SHP77 (cell line): ENCODE data around the gene MGAT2.
A peak's percentile ranks its signal among the peaks of the same experiment; 100 is the strongest.
"Not testable (repeated sequence)": the region's sequence is repeated elsewhere in the genome, so short reads cannot be mapped to it uniquely, and the experiment has no call there.

Source experiments
- DNase-seq, 2 experiments: peaks; one replicate each; lab custom pipeline; 2025; lab: John Stamatoyannopoulos, UW

The MGAT2 gene

DNA sequence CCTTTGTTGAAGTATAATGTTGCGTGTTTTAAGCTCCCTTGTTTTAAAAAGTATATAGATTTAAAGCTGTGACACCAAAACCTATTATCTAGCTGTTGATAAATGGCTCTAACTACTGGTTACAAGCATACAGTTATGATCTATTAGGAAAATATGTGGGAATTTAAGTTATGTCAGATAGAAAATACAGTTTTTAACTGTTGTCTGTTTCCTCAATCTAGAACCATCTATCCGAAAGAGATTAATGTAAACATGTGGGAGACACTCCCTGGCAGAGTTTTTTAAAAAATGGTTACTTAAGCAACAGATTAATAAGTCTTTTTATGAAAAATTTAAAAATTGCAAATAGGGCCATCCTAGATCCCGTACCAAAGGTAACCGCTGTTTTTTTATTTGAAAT is 8.3 kb upstream of the MGAT2 start:
- no peak for DNase-seq

DNA sequence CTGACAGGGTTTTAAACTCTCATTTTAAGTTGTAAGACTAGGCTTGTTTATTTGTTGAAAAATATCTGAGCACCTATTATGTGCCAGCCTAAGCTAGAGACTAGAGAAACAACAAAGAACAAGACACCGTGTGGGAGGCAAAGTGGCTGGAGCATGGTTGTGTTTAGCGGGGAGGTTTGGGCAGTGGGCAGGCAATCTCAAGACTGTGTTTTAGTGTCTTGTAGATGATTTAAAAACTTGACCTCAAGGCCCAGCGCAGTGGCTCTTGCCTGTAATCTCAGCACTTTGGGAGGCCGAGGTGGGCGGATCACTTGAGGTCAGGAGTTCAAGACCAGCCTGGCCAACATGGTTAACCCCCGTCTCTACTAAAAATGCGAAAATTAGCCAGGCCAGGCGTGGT is 7.9 kb upstream of the MGAT2 start:
- DNase-seq = no peak

DNA sequence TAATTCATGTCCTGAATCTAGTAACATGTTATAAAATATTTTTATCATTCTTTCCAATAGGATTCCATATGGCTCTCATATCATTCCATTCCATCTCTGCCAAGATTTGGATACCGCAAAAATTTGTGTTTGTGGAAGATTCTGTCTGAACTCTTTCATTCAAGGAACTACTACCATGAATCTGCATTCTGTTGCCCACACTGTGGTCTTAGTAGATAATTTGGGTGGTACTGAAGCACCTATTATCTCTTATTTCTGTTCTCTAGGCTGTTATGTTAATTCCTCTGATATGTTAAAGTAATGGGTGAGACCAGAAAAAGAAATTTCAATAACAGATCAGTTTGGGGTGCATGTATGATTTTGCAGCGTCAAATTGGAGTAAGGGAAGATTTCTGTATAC is 6.4 kb upstream of the MGAT2 start:
- DNase-seq = no peak

DNA sequence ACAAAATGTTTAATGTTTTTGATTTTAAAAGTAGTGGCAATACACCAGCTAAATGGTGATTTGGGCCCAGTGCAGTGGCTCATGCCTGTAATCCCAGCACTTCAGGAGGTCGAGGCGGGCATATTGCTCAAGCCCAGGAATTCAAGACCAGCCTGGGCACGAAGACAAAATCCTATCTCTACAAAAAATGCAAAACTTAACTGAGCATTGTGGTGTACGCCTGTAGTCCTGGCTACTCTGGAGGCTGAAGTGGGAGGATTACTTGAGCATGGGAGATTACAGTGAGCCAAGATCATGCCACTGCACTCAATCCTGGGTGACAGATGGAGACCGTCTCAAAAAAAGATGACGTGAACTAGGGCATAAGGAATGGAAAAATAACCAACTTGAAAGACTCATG is 4.8 kb upstream of the MGAT2 start:
- DNase-seq = no peak

DNA sequence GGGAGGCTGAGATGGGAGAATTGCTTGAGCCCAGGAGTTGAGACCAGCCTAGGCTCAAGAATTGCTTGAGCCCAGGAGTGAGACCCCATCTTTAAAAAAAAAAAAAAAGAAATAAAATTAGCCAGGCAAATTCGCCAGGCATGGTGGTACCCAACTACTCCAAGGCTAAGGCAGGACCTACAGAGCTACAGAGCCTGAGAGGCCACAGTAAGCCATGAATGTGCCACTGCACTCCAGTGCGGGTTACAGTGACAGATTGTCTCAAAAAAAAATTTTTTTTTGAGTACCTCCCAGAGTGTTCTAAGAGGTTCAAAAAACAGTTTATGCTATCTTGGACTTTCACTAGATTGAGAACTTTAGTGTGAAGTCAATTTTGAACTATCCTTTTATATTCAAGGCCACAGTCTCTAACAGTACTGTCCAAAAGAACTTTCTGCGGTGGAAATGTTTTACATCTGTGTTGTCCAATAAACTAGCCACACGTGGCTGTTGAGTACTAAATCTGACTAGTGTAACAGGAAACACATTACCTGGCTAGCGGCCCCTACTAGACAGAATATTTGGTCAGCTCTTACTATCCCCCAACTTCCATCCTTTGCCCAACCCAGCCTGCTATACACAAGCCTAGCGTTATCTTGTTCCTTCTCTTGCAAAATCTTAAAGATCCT is 2.6 kb upstream of the MGAT2 start:
- DNase-seq = no peak

DNA sequence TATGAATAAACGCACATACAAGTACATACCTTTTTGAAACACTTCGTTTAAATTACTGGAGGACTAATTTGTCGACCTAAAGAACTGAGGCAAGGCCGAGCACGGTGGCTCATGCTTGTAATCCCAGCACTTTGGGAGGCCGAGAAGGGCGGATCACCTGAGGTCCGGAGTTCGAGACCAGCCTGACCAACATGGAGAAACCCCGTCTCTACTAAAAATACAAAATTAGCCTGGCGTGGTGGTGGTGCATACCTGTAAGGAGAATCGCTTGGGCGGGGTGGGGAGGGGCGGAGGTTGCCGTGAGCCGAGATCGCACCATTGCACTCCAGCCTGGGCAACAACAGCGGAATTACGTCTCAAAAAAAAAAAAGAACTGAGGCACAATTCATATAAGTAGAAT is 1.3 kb upstream of the MGAT2 start:
- not testable (repeated sequence) for DNase-seq

DNA sequence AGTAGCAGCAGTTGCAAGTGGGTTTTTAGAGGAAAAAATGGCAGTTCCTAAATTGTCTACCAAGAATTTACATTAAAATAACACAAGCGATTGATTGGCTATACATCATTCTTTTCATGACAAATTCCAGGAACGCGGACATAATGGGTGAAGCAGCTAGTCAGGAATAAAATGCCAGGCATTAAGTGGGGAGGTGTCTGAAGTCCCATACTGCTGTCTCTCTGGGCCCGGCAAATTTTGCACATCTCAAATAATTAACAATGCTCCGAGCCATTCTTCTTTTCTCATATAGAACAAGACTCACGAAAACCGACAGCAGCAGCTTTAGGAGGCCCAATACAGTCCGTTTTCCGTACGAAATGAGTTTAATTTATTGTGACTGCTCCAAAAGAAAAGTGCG is 869 bp upstream of the MGAT2 start:
- no peak for DNase-seq

DNA sequence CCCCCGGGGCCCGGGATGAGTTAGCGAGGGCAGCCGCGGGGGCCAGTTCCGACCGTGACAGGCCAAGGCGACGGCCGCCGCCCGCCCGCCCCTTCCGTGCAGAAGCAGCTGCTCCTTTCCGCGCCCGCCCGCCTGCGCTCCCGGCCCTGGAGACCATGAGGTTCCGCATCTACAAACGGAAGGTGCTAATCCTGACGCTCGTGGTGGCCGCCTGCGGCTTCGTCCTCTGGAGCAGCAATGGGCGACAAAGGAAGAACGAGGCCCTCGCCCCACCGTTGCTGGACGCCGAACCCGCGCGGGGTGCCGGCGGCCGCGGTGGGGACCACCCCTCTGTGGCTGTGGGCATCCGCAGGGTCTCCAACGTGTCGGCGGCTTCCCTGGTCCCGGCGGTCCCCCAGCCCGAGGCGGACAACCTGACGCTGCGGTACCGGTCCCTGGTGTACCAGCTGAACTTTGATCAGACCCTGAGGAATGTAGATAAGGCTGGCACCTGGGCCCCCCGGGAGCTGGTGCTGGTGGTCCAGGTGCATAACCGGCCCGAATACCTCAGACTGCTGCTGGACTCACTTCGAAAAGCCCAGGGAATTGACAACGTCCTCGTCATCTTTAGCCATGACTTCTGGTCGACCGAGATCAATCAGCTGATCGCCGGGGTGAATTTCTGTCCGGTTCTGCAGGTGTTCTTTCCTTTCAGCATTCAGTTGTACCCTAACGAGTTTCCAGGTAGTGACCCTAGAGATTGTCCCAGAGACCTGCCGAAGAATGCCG is 699 bp downstream of the MGAT2 start:
- DNase-seq = peak; percentile 59 to 86

DNA sequence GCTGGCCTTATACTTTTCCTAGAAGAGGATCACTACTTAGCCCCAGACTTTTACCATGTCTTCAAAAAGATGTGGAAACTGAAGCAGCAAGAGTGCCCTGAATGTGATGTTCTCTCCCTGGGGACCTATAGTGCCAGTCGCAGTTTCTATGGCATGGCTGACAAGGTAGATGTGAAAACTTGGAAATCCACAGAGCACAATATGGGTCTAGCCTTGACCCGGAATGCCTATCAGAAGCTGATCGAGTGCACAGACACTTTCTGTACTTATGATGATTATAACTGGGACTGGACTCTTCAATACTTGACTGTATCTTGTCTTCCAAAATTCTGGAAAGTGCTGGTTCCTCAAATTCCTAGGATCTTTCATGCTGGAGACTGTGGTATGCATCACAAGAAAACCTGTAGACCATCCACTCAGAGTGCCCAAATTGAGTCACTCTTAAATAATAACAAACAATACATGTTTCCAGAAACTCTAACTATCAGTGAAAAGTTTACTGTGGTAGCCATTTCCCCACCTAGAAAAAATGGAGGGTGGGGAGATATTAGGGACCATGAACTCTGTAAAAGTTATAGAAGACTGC is 1.5 kb downstream of the MGAT2 start:
- DNase-seq = no peak

DNA sequence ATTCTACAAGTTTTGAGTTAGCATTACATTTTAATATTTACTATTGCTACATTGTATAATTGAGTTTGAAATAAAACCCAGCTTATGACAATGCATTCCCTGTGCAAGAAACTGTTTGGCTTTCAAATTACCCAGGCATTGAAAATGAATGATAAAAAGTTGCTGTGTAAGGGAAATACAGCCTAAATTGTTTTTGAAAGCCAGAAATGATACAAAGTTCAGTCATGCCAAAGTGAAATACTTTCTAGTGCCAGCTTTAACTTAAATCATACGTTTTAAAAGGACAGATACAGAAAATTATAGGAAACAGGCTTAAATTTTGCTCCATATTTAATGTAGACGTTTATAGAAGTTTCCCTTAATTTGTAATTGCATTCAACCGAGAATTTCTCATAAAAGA is 2.8 kb downstream of the MGAT2 start:
- no peak for DNase-seq

DNA sequence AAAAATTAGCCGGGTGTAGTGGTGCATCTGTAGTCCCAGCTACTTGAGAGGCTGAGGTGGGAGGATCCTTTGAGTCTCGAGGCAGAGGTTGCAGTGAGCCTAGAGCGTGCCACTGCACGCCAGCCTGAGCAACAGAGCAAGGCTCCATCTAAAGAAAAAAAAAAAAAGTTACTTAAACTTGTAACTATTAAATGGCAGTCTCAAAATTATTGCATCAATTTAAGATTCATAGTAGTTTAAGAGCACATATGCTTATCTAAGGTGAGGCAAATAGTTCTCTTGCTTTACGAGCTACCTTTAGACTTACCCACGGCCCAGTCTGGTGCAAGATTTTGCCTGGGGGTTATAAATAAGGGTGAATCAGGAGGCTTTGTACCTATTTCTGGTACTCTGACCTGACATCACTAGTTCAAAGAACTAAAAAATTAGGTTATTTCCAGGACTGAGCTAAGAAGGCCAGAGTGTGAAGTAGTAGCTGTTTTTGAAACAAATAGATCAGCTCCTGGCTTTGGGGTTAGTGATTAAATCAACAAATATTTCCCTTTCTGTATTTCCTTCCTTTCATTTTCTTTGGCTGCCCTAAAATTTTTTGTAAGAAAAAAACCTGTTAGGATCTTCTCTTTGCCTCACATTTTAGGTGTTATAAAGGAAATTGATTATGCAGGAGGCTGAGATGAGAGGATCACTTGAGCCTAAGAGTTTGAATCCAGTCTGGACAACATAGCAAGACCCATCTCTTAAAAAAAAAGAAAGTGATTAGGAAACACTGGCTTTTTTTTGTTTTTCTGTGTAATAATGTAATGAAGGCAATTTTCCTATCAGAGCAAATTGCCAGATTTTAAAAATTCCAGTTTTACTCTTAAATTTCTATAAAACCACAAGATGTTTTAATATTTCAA is 3.6 kb downstream of the MGAT2 start:
- DNase-seq = no peak

DNA sequence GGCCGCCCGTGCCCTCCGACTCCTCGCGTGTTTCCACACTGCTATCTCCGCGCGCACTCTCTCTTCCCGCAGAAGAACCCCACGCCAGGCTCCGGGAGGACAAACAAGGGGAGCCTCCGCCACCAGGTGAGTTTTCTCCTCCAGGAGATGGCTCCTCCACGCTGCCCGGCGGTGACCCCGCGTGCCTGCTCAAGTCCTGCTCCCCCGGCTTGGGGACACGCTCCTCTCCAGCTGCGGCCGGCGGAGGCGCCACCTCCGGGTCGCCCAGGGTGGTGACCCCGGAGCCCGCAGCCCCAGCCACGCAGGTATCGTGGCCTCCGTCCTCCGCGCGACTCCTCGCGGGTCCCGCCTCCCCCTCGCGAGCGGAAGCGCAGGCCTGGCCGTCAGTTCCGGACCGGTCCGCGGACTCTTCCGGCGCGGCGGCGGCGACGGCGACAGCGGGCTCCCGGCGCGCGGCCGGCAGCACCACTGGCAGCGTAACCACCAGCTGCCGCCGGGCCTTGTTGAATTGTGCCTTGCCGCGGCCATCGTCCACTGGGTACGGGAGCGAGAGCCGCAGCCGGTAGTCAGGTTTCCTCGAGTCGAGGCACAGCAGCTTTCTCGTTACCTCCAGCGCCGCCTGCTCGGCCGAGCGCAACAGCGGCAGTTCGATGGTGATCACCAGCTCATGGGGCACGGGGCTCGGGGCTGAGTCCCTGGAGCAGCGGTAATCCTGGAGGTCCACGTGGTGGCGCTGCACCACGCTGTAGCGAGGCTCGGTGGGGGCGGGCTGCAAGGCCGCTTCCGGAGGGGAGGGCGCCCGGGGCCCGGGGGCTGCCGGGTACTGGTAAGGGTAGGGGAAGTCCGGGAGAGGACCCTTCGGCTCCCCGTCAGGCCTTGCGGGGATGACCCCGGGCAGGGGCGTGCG is 13.3 kb downstream of the MGAT2 start:
- peak; percentile 87 to 91 for DNase-seq

DNA sequence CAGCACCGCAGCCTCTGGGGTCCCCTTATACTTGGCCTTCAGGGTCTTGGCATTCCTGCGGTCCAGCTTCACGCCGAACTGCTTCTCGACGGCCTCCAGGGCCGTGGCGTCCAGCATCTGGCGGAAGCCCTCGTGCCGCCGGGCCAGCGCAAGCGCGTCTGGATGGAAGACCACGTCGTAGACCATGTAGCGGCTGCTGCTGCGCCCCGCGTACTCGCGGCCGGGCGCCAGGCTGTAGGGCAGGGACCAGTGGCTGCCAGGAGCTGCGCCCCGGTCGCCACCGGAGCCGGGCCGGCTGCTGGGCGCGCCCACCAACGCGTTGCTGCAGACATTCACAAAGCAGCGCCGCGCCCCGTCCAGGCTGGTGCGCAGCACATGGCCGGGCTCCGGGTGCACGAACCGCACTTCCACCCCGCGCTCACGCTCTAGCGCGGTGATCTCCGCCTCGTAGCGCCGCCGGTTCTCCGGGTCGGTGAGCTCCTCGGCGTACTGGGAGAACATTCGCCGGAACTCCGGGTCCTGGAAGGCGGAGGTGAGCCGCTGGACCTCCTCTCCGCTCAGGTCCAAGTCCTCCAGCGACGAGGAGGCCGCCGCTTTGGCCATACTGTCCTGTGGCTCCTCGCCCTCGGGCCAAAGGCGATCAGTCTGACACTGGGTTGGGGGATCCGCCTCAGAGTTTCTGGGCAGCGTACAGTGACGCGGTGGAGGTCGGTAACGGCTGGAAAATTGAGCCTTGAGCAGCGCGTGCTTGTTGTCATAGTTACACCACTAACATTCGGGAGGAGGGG is 14.1 kb downstream of the MGAT2 start, which contains the start of gene DNAAF2:
Gene DNAAF2, minus strand, starts transcription at position 698 of the 788 bp plus-strand sequence. Its CDS starts 95 bp downstream, at position 603.
- peak; percentile 17 to 67 for DNase-seq

DNA sequence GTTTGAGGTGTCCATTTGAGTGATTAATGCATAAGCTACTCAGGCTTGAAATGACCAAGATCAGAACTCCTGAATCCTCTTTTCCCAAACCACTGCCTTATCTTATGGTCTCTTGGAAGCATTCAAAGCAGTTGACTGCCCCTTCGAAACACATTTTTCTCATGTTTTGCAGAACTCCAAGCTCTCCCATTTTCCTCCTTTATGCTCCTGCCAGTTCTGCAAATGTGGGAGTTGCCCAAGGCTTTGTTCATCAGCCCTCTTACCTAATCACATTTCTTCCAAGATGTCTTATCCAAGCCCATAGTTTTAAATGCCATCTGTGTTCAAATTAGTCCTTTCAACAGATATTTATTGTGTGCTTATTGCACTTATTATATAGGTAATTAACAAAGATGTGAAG is 16.3 kb downstream of the MGAT2 start:
- no peak for DNase-seq

DNA sequence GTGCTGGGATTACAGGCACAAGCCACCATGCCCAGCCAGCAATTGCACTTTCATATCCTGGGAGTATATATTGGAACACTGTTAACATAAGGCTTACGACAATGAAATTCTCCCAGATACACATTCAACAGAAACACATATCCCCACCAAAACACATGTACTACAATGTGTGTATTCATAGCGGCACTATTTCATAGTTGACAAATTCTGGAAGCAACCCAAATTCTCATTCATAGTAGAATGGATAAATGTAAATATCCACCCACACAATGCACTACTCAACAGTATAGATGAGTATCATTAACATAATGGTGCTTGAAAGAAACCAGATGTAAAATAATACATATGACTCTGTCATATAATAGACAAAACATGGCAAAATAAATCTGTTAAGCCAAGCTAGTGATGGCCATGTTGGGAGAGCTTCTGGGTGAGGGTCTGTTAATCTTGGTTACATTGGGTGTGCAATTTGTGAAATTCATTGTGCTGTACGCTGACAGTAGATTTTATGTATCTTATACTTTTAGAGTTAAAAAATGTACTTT is 17.0 kb downstream of the MGAT2 start:
- no peak for DNase-seq

DNA sequence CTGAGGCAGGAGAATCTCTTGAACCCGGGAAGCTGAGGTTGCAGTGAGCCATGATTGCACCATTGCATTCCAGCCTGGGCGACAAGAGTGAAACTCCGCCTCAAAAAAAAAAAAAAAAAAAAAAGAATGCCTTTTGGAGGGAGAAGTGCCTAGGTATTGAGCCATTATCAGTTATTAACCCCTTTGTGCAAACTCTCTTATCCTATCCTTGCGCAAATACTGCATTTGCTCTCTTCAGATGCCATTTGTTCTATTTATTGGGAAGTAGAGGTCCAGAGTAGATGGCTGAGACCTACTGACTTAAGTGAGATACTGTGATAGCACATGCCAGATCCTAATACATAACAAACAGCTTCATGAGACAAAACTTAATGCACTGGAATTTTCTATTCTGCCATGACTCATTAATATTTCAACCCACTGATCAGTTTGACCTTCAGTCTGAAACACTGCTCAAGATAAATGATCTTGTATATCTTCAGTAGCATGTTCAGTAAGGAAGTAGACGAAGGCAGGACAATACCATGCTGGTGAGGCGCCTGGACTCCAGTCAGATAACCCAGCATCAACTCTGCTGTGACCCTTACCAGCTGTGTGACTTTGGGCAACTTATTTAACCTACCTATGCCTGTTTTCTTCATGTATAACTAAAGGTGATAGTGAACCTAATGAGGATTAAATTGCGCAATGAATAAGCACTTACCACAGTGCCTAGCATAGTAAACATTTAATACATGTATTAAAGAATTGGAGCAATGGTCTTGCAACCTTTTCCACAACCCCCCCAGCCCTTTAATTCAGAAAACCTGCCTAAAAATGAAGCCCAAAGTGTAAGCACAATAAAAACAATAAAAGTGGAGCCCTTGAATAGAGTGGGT is 20.2 kb downstream of the MGAT2 start:
- DNase-seq = no peak

DNA sequence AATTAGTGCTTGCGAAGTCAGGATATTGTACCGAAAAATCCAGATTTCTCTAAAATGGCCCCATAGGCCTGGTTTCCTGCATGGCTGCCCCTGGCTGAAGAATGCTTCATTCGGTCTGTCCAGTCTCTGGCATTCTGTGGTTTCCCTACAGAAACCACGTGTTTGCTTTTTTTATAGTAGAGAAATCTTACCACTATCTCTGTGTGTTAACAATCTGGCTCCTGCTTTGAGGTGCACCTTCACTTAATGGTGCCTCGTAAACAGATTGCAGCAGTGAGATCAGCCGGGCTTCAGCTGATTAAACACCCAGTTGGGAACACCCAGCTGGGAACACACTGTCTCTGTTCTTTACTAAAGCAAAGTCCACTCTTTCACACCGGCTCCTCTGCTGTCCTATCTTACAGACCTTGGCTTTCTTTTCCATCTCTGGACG is 21.1 kb downstream of the MGAT2 start:
- DNase-seq = peak; percentile 25 to 27

DNA sequence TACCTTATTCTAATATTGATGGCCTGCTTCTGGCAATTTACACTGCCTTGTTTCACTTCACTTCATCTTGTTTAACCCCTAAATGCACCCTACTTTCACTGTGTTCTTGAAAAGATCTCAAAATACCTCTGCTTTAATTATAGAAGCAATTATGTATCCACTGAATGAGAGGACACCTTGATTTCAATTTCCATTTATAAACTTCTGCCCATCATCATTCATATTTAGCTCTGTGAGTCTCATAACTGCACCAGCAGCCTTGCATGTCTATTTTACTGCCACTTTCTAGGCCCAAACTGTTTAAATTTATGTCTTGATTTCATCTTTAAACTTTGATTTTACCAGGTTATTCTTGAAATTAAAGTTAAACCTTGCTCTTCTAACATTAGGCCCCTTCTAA is 21.6 kb downstream of the MGAT2 start:
- DNase-seq = no peak

DNA sequence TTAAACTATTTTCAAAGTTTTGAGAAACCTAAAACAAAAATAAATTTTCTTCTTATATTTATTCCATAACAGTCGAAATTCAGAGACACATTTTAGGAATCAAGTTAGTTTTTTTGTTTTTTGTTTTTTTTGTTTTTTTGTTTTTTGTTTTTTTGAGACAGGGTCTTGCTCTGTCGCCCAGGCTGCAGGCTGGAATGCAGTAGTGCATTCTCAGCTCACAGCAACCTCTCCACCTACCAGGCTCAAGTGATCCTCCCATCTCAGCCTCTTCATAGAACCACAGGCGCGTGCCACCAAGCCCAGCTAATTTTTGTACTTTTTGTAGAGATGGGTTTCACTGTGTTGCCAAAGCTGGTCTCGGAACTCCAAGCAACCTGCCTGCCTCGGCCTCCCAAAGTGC is 32.9 kb downstream of the MGAT2 start:
- DNase-seq = no peak
